GM12874 (cell line): Measurements from ENCODE around the gene MYEF2.

Experiments
- TF ChIP-seq, protein P1 (sequence below): IDR thresholded peaks from 2 replicates; pipeline ENCODE4 v1.5.1; 2011; ENCODE audit warnings: low read depth, mild to moderate bottlenecking, control low read depth, low read length, moderate library complexity; ENCODE audit not compliant: insufficient read depth

The MYEF2 gene

DNA sequence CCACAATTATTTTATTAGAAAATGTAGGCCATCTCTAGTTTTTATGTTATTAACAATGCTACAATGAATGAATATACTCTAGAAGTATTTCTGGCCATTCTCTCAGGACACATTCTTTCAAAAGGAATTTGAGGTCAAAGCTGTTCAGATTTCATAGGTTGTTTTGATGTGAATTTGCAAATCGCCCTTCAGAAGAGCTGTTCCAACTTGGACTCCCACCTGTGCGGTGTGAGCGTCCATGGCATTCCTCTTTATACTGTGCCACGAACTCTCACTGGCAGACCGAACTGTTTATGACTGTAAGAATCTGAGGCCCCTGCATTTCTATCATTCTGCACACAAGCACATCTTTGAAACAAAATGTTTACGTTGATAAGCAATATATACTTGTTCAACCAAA, 75.9 kb downstream of the MYEF2 start:
- TF ChIP-seq, protein P1, sequence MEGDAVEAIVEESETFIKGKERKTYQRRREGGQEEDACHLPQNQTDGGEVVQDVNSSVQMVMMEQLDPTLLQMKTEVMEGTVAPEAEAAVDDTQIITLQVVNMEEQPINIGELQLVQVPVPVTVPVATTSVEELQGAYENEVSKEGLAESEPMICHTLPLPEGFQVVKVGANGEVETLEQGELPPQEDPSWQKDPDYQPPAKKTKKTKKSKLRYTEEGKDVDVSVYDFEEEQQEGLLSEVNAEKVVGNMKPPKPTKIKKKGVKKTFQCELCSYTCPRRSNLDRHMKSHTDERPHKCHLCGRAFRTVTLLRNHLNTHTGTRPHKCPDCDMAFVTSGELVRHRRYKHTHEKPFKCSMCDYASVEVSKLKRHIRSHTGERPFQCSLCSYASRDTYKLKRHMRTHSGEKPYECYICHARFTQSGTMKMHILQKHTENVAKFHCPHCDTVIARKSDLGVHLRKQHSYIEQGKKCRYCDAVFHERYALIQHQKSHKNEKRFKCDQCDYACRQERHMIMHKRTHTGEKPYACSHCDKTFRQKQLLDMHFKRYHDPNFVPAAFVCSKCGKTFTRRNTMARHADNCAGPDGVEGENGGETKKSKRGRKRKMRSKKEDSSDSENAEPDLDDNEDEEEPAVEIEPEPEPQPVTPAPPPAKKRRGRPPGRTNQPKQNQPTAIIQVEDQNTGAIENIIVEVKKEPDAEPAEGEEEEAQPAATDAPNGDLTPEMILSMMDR = no peak

DNA sequence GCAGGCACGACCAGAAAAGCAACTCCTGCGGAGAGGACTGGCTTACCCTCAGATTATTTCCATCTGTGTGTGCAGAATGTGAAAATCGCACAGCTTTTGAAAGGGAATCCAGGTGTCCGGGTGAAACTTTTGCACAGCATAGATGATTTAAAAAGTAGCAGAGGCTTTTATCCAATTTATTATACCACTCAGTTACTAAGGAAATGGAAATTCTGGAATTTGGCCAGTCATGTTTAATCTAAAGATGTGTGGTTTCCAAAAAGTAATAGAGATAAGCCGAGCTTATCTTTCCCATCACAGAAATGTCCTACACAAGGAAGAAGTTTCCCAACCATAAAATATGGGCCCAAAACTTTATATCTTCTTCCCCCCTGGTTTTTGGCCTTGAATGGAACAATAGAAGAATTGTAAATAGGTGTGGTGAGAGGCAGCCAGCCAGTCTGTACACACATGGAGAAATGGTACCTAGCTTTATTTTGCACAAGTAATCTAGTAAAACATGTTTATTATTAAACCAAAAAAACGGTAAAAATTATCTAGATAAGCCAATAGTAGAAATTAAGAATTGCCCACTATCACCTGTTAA, 76.6 kb downstream of the MYEF2 start:
- TF ChIP-seq, protein P1 = no peak

DNA sequence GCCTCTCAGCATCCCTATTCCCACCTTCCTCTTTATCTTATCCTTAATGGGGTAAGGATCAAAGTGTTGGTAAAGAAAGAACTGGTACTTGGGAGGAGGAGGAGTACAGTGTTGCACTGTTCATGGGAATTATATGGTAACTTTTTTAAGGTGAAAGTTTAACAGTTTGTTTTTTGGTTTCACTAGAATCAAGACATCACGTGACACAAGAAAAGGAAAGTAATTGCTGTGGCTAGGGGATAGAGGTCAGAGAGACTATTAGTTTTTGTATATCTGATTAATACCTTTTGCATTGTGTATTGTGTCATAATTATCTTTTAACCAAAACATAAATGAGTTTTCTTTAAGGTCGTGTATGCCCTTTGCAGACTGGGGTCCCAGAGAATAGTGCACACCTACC, 80.8 kb downstream of the MYEF2 start:
- TF ChIP-seq, protein P1 = no peak

DNA sequence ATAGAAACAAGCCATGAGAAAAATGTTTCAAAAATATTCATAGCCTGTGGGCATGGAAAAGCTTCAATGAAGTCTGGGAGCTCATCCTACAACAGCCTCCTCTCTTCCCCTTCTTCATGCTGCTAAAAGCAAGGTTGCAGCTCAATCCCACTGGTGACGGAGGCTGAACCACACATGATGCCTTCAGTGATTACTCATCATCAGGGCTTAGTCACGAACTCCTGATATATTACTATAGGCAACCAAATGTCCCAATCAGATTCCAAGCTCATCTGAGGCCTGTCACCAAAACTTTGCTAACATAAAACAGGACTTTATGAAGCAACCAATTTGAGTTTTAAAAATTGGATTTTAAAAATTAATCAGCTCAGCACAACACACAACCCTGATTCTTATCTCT, 81.3 kb downstream of the MYEF2 start:
- TF ChIP-seq, protein P1 = no peak

DNA sequence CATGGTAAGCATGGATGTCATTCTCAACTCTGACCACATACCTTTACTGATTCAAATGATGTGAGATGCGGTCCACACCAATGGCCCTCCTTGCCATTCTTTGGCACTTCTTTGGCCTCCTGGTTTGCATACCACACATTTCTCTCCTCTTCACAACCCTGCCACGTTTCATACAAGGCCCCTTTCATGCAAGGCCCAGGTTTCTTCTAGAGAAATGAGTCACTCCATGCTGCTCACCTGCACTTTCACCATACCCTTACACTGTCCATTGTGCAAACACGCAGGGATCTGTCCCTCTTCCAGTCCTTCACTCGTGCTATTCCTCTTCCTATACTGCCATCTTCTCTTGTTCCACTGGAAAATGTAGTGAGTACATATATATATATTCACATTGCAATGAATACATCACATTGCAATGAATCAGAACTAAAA, 81.7 kb downstream of the MYEF2 start:
- TF ChIP-seq, protein P1 = no peak

DNA sequence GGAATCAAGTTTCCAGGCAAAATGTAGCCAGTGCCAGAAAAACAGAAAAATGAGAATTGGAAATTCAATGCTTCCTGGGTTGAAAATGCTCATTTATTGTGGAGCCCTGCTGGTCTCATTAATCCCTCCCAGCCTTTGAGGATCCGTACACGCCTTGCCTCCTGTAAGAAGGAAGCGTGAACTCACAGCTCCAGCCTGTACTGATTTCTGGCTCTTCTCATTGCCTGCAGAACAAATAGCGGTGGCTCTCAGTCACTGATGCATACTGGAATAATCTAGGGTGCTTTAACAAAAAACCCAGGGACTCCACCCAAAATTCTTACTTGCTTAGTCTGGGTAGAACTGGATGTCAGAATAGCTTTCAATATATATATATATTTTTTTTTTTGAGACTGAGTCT, 86.6 kb downstream of the MYEF2 start:
- TF ChIP-seq, protein P1 = no peak

DNA sequence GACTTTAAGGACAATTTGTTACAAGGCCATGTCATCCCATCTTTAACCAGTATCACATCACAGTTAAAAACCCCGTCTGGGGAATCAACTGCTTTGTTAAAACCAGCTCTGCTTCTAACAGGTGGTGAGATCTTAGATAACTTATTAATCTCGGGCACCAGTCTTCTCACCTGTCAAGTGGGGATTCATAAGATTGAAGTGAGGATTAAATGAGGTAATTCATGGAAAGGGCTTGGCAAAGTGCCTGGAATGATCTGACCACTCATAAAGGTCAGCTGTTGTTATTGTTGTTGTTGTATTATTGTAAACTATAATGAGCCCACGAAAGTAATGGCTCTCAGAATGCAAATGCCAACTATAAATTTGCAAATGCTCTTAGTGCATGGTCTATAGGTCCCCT, 87.4 kb downstream of the MYEF2 start:
- TF ChIP-seq, protein P1 = no peak
